HepG2 (cell line): ENCODE data around the gene ARMH1. TPM values are rescaled to one million over a fixed set of nuclear protein-coding genes. Genes with fewer than 3 reads are reported as not detected.

Source experiments
- ATAC-seq: fragments of 200-7000 bp; cut with Tn5 transposase; 3 replicates; pipeline ENCODE4 v1.9.1; 2020; ENCODE audit warnings: mild to moderate bottlenecking, moderate library complexity
- BruUV-seq: library from RNA; stranded (reverse); fragments of 400-500 nt; replicated peaks from 2 replicates; lab custom pipeline; 2021; lab: Mats Ljungman, UMichigan
- CTCF ChIA-PET: fragments of 300-600 bp; formaldehyde crosslinking; extraction: SDS; loops from one replicate; lab custom pipeline; 2021; ENCODE audit warnings: low total read pairs, inconsistent platforms, low intra/inter-chr PET ratio; lab: Yijun Ruan, JAX
- POLR2A ChIA-PET: fragments of 350-600 bp; sonication (Branson Sonifier 250); formaldehyde crosslinking; loops from one replicate; lab custom pipeline; 2020; ENCODE audit warnings: antibody characterized with exemption, inconsistent platforms; lab: Yijun Ruan, JAX
- DNase-seq: peaks from one replicate; pipeline ENCODE4 v3.0.0-alpha.2; 2015; ENCODE audit warnings: low spot score
- FAIRE-seq: peaks from 3 replicates; lab custom pipeline; 2011; peaks lifted over from hg19 to GRCh38; lab: Jason Lieb, UNC
- H2AFZ ChIP-seq: one replicate; pipeline ENCODE4 v1.6.1; 2011; ENCODE audit warnings: low read length, inconsistent platforms
- H3K27ac ChIP-seq: fragments of 300-600 bp; 3 replicates; pipeline ENCODE4 v1.8.0; 2011; ENCODE audit warnings: mixed run types, mild to moderate bottlenecking, mixed read lengths, low read length, inconsistent platforms; ENCODE audit not compliant: insufficient read depth; ENCODE audit errors: extremely low read length
- H3K27me3 ChIP-seq, 2 experiments: fragments of 200-600 bp in 1 of 2; 2 replicates in 1 of 2; 3 replicates in 1 of 2; pipeline versions ENCODE4 v1.6.0 to v1.8.0; 2011; ENCODE audit warnings: low read length in 2 of 2, mild to moderate bottlenecking in 2 of 2, moderate library complexity in 2 of 2, inconsistent platforms in 1 of 2; ENCODE audit not compliant: insufficient read depth in 2 of 2, control insufficient read depth in 1 of 2
- H3K36me3 ChIP-seq, 2 experiments: fragments of 200-600 bp in 1 of 2; replicated peaks in 1 of 2; 2 replicates in 1 of 2; 3 replicates in 1 of 2; pipeline versions ENCODE4 v1.5.1 to v1.8.0; 2011; ENCODE audit warnings: low read length in 2 of 2, inconsistent platforms in 1 of 2; ENCODE audit not compliant: insufficient read depth in 2 of 2, control insufficient read depth in 1 of 2
- H3K4me1 ChIP-seq: 2 replicates; pipeline ENCODE4 v1.5.1; 2012; ENCODE audit warnings: low read length, inconsistent platforms; ENCODE audit not compliant: insufficient read depth
- H3K4me2 ChIP-seq: 2 replicates; pipeline ENCODE4 v1.6.0; 2011; ENCODE audit warnings: low read depth, low read length, inconsistent platforms
- H3K4me3 ChIP-seq, 3 experiments: fragments of 200-600 bp in 1 of 3; sonication (generic), shearing (Covaris generic) in 1 of 3; replicated peaks in 1 of 3; 2 replicates each; pipeline ENCODE4 v1.5.1; 2011 to 2016; ENCODE audit warnings: low read length in 3 of 3, inconsistent platforms in 2 of 3, low read depth in 2 of 3, mild to moderate bottlenecking in 2 of 3, control low read depth in 1 of 3, mixed read lengths in 1 of 3; ENCODE audit not compliant: insufficient read depth in 1 of 3
- H3K79me2 ChIP-seq: one replicate; pipeline ENCODE4 v1.6.1; 2011; ENCODE audit warnings: low read length, inconsistent platforms; ENCODE audit not compliant: insufficient read depth
- H3K9ac ChIP-seq: 2 replicates; pipeline ENCODE4 v1.6.0; 2011; ENCODE audit warnings: mild to moderate bottlenecking, low read depth, low read length, inconsistent platforms; ENCODE audit not compliant: insufficient read depth
- H3K9me3 ChIP-seq: 2 replicates; pipeline ENCODE4 v1.5.1; 2012; ENCODE audit warnings: mild to moderate bottlenecking, low read length
- H4K20me1 ChIP-seq: 2 replicates; pipeline ENCODE4 v1.6.0; 2011; ENCODE audit warnings: inconsistent platforms, mild to moderate bottlenecking, low read length, moderate library complexity; ENCODE audit not compliant: insufficient read depth
- BRCA1 ChIP-seq: sonication (generic); formaldehyde crosslinking; IDR thresholded peaks from 2 replicates; pipeline ENCODE4 v1.4.0; 2020; ENCODE audit warnings: missing genetic modification reagents
- DZIP1 ChIP-seq: sonication (generic); formaldehyde crosslinking; IDR thresholded peaks from 2 replicates; pipeline ENCODE4 v1.5.0; 2020; ENCODE audit warnings: mild to moderate bottlenecking, missing genetic modification reagents
- GLMP ChIP-seq: sonication (generic); formaldehyde crosslinking; IDR thresholded peaks from 2 replicates; pipeline ENCODE4 v1.9.0; 2021; ENCODE audit warnings: missing genetic modification reagents, mild to moderate bottlenecking, borderline replicate concordance
- NFYC ChIP-seq: IDR thresholded peaks from 2 replicates; pipeline ENCODE4 v1.6.1; 2016; ENCODE audit warnings: missing genetic modification reagents, missing compliant biosample characterization
- SSRP1 ChIP-seq: IDR thresholded peaks from 2 replicates; pipeline ENCODE4 v1.6.1; 2016; ENCODE audit warnings: control low read depth
- WGBS: methylation state at CpG from one replicate; pipeline ENCODE4 v1.1.6; 2017; ENCODE audit warnings: low lambda C conversion rate; 5-methylcytosine and 5-hydroxymethylcytosine counted together
- in situ Hi-C: cut with HindIII; loops from 2 replicates; pipeline ENCODE4 v1.10.0; 2017; ENCODE audit warnings: low pct_unique_long_range_greater_than_20kb; ENCODE audit not compliant: extremely low pct_ligation_motif_present
- intact Hi-C: fragments of 100-400 bp; cut with micrococcal nuclease; formaldehyde crosslinking; loops from one replicate; pipeline ENCODE4 v1.10.0; 2022; ENCODE audit not compliant: unreplicated experiment
- polyA plus RNA-seq, 8 experiments: library from polyadenylated mRNA; depleted of rRNA in 3 of 8; stranded (reverse) in 7 of 8; unstranded in 1 of 8; fragments of >200 nt; fragmentation: Illumina TruSeq in 4 of 8; extraction: Trizol in 4 of 8; gene quantifications; 2 replicates each; pipeline versions ENCODE4 v1.2.1 to v1.2.3, GENCODE V29; 2011 to 2016; ENCODE audit warnings: low read depth in 4 of 8, missing spikeins in 1 of 8, mixed read lengths in 1 of 8; ENCODE audit not compliant: insufficient read depth in 1 of 8
- total RNA-seq, 5 experiments: library from RNA; depleted of rRNA; stranded (reverse); fragments of >200 nt; fragmentation: Illumina TruSeq; extraction: Trizol; gene quantifications; 2 replicates each; pipeline ENCODE4 v1.2.3, GENCODE V29; 2016; ENCODE audit warnings: low read depth in 1 of 5

Gene ARMH1
- total and polyA plus RNA-seq, 2 of the 13 experiments (the other 11 are each of a cell fraction or from before 2014, with no cell fraction given), result 0.69 TPM; not detected in 1

GRCh38 chr1:44730741-44731512 is 56.4 kb downstream of the ARMH1 start, which contains the start of gene RNU5D-1 (continued):
- TF ChIP-seq DZIP1 (no peak), SSRP1 (no peak), GLMP (no peak)

- in situ Hi-C loops (no loop called here), intact Hi-C loops (loop anchor here (5.0 kb wide), 1 partner anchor 49 kb away; no protein-coding TSS in a partner anchor)
- H3K9ac ChIP-seq, result no peak overlapping the region
- H3K9me3 ChIP-seq, result no peaks in the 10 kb centered on the region
- H3K27me3 ChIP-seq, result no peaks in the 10 kb centered on the region; a peak in 2 of 5 replicates
- BruUV-seq, result no TSS peak
- H3K4me1 ChIP-seq, result peaks cover 50% of the 10 kb centered on the region
- H3K4me2 ChIP-seq, result peak overlapping the region; percentile 33; the same call in 1 of the 2 replicates
- no peaks in the 10 kb centered on the region for H3K36me3 ChIP-seq
- no peak overlapping the region for H3K4me3 ChIP-seq
- FAIRE-seq, result no peak
- H3K27ac ChIP-seq, result no peak overlapping the region
- CTCF ChIA-PET, result no interaction called here
- TF ChIP-seq NFYC (CRISPR knock-in tag) (0 out of 2 replicates have a peak, but pooled peaks have one; percentile 26), BRCA1 (CRISPR knock-in tag) (no peak)
- TF ChIP-seq, all 625 proteins: peak for 1
- Histone ChIP-seq H4K20me1 (no peaks in the 10 kb centered on the region), H3K79me2 (no peaks in the 10 kb centered on the region), H2AFZ (no peak overlapping the region)
- ATAC-seq (no peak), DNase-seq (no peak)
- POLR2A ChIA-PET, result interaction anchor here (0.9 to 8.0 kb wide), 6 partner anchors 12 to 86 kb away, joined by 3 to 241 read pairs (median 4); partner anchors contain the start of genes PLK3 and RPS8
- 48% methylated on average over 1 of the region's 1 CpG for WGBS
Measured at GRCh38 chr1:44733365-44733764, 58.9 kb downstream of the ARMH1 start.
